Measurements from ENCODE around the gene TACC3.
A peak's percentile ranks its signal among the peaks of the same experiment; 100 is the strongest.
"Not testable (repeated sequence)": the region's sequence is repeated elsewhere in the genome, so short reads cannot be mapped to it uniquely, and the experiment has no call there.

Gene TACC3

GRCh38 chr4:1721003-1721665, at the start of gene TACC3, which contains the start of gene TMEM129:
TACC3 (plus strand) TSS chr4:1721521; CDS start chr4:1723422, 1,901 bp downstream.
TMEM129 (minus strand) TSS chr4:1721323; CDS start chr4:1720837, 486 bp downstream.
- peak; percentile 87 for DNase-seq (ENCODE audit: low read depth, low spot score)

DNA sequence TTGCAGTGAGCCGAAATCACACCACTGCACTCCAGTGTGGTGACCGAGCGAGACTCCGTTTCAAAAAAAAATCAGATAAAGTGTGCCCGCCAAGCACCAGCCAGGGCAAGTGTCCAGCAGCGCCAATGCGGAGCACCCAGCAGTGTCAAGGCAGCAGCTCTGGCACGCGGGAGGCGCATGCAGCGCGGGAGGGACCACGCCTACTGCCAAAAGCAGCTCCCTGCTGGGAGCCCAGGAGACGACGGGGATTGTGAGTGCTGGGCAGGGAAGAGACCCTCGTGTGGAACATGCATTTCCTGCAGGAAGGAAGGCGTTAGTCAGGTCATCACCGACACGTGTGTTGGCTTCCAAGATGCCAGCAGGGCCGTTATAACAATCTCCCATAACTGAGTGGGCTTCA, 47.6 kb upstream of the TACC3 start:
- no peak for DNase-seq (ENCODE audit: low read depth, low spot score)

DNA sequence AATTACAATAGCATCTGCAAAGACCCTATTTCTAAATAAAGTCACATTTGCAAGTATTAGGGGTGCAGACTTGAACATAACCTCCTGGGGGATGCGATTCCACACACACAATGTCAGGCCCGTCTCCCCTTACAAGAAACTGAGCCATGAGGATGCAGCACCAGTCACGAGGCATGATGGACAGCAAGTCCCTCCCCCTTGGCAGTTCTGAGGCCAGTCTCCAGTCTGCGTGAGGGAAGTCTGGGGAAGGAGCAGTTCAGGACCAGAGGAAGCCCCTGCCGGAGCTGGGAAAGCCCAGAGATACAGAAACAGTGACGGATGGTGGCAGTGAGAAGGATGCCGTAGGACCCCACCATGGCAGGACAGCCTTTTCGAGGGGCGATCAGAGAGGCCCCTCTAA, 46.6 kb upstream of the TACC3 start:
- no peak for DNase-seq (ENCODE audit: low read depth, low spot score)

- DNase-seq (ENCODE audit: low read depth, low spot score), result no peak
These were observed 46.1 kb upstream of the TACC3 start for GRCh38 chr4:1675136-1675801.

GRCh38 chr4:1675802-1676137, 45.6 kb upstream of the TACC3 start:
- no peak for DNase-seq (ENCODE audit: low read depth, low spot score)

DNA sequence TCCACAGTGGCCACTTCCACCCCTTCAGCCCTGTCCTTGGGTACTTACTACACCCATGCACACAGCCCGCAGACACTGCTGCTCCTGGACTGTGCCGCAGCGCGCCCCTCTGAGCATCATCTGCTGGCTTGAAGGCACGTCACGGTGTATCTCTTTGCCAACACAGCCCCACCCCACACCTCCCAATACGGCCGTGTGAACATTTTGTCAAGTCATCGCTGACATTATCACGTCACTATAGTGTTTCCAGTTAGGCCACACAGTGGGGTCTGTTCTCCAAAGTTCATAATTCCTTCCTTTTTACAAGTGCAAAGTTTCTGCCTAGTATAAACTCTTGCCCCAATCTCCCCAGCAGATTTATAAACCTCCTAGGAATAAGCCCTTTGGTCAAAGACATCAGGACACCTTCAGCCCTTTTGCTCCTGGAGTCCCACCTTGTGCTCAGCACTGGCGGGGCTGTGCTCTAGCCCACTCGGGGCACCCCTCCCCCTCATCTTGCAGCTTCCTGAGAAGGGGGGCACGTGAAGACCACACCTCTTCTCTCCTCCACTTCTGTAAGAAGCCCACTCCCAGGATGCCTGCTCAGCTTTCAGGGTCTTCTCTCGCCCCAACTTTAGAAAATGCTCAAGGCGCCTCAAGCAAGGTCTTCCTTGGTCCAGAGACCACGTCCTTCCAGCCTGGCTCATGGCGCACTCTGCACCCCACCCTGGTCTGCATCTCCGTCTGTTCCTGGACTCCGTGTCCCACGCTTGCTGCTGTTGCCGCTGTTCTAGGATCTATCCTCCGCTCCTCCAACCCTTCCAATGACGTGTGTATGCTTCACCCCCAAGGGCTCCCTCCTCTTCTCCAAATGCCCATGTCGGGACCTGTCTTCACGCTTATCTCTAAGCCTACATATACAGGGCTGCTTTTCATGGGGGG, 44.5 kb upstream of the TACC3 start:
- no peak for DNase-seq (ENCODE audit: low read depth, low spot score)

- DNase-seq (ENCODE audit: low read depth, low spot score), result no peak
These were observed 43.1 kb upstream of the TACC3 start for GRCh38 chr4:1678244-1678643.

DNA sequence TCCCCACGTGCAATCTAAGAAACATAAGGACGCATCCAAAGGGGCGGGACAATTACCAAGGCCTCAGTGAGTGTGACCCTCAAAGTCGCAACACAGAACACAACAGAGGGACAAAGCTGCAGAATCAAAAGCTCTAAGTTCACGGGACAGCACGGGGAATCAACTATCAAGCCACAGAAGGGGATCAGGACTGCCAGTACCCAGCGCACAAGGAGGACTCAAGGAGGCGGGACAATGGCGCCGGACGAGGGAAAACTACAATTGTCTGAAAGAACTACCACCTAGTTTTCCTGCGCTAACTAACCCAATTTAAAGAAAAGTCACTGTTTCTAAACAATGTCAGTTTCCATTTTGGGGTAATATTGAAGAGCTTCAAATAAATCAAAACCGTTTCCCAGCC, 38.5 kb upstream of the TACC3 start:
- DNase-seq (ENCODE audit: low read depth, low spot score), result no peak

DNA sequence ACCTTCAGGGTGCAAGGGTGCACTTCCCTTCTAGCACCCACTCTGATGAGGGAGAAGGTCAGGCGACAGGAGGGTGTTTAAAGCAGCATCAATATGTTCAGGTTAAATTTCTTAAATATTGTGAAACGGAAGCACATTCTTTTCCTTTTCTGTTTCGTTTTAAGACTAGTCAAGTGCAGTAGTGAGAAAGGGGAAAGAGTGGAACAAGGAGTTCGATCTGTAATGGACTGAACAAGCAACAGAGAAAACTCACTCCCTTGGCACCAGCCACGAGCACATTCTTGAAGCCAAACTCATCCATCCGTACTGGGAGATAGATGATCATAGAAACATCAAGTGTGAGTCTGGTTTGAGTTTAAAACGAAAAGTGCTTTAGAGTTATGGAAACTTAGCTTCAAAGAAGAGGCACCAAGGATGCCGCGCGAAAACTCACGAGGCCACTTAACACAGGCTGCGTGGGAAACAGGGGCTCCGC, 38.0 kb upstream of the TACC3 start:
- no peak for DNase-seq (ENCODE audit: low read depth, low spot score)

DNA sequence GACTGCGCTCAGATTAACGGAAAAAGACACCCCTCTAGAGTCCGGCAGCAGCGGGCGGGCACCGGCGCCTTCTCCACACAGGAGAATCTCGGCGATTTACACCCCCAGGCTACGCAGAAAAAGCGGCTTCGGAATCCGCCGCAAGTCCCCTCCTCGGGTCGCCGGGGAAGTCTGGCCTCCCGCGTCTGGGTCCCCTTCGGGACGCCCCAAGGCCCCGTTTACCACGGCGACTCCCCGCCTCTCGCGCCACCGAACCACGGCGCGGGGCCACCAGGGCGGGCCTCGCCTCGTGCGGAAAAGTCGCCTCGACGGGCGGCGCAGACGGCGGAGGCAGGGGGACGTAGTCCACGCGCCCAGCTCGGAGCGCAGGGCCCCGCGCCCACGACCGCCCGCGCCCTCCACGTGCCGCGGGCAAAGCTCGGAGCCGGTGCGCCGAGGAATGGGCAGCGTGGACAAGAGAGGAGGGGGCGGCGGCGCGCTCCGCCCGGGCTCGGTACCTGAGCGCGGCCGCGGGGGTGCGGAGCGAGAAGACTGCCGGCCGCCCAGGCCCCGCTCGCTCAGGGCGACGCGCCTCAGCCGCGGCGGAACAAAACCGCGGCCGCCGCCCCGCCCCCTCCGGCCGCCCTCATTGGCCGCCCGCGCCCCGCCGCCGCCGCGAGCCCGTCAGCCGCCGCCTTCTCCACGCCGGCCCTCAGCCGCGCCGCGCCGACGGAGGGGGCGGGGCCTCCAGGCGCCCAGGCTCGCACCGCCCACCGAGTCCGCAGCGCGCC, 37.4 kb upstream of the TACC3 start, which contains the start of gene FAM53A:
TSS of gene FAM53A (minus strand) at position 578 of the 770 bp plus-strand sequence. CDS start 15,572 bp downstream, outside the sequence.
- no peak for DNase-seq (ENCODE audit: low read depth, low spot score)

DNA sequence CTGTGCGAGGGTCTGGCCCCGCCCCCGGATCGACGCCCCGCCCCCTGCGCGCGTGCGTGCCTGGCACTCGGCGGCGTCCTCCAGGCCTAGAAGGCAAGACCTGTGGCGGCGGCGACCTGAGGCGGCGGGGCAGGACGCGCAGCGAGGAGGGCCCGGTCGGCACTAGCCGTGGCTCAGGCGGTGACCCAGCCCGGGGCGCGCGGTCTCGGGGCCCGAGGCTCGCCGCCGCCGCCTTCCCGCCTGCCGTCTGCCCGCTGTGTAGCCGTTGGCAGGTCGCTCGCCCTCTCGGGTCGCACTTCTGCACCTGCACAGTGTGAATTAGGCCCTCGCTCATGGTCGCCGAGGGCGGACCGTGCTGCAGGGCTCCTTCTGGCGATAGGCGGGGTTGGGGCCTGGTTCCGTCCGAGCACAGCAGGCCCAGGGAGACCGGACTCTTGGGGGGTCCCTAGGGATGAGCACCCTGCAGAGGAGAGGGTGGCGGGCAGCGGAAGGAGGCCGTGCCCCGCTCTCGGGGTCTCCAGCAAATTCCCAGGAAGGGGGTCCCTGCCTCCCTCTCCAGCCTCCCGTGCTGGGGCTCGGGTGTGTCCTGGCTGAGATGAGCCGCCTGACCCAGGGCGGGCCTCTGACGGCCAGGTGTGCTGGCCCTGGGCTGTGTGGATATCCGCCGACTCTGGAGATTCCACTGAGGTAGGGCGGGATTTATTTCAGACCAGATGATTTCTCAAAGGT, 36.7 kb upstream of the TACC3 start:
- DNase-seq (ENCODE audit: low read depth, low spot score), result peak; percentile 81

- no peak for DNase-seq (ENCODE audit: low read depth, low spot score)
These were observed 35.8 kb upstream of the TACC3 start for GRCh38 chr4:1685235-1686150.

DNA sequence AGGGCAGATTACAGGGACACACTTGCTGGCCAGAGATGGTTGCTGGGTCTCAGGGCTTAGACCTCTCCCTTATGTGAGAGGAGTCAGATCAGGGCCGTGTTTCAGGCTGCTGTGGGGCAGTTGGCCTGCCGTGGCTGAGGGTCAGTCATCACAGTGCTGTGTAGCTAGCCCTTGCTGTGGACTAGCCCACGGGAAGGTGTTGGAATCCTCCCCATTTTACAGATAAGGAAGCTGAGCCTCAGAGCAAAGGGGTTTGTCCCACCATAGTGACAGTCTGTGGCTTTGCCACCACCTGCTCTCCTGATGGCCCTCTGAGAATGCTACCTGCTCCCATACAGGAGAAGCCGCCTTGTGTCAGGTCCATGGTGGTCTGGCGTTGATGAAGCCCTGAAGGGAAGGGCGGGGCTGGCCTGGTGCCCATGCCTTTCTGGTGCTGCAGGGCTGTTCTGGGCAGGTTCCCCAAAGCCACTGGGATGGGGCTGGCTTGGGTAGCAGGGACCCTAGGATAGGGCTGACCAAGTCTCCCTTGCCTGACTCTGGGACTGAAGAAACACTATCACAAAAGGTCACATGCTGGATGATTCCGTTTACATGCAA, 34.8 kb upstream of the TACC3 start:
- DNase-seq (ENCODE audit: low read depth, low spot score), result no peak

GRCh38 chr4:1690698-1691097, 30.6 kb upstream of the TACC3 start:
- DNase-seq (ENCODE audit: low read depth, low spot score), result no peak

GRCh38 chr4:1691737-1692373, 29.5 kb upstream of the TACC3 start:
- no peak for DNase-seq (ENCODE audit: low read depth, low spot score)

- peak; percentile 63 for DNase-seq (ENCODE audit: low read depth, low spot score)
These were observed 28.0 kb upstream of the TACC3 start for GRCh38 chr4:1693131-1693896.

DNA sequence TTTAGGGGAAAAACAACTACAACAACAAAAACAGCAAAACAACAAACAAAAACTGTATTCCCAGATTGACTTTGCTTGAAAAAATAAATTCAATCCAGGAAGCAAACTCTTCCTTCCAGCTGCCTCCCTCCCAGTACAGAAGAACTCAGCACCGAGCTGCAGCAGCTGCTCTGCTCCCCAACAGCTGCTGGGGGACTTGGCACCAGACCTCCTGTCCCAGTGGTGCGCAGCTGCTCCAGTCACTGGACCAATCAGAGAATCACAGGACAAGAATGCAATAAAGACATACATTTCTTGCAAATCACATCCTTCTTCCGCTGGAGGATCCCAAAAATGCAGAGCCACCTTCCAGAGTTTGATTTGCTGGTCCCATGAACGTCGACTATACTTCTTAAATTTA, 25.4 kb upstream of the TACC3 start:
- DNase-seq (ENCODE audit: low read depth, low spot score), result no peak

GRCh38 chr4:1701671-1702070, 19.6 kb upstream of the TACC3 start:
- not testable (repeated sequence) for DNase-seq (ENCODE audit: low read depth, low spot score)
